Right ventricle myocardium inferior (tissue), 1 donor: ENCODE data around the gene ATG4C. TPM values are rescaled to one million over a fixed set of nuclear protein-coding genes. Genes with fewer than 3 reads are reported as not detected.
"Not testable (repeated sequence)": the region's sequence is repeated elsewhere in the genome, so short reads cannot be mapped to it uniquely, and the experiment has no call there.

ENCODE experiments used
- ATAC-seq: fragments of 200-7000 bp; cut with Tn5 transposase; one replicate; pipeline ENCODE4 v1.9.1; 2020; ENCODE audit warnings: mild to moderate bottlenecking, moderate library complexity
- DNase-seq: peaks from one replicate; pipeline ENCODE4 v3.0.0; 2021; ENCODE audit errors: missing footprints
- intact Hi-C: fragments of 100-400 bp; cut with DNase I; formaldehyde crosslinking; loops from one replicate; pipeline ENCODE4 v1.11.0; 2022
- total RNA-seq: library from RNA; stranded (reverse); fragmentation: NEBNext Ultra II Directional; extraction: Animal tissue kit (Norgen Biotek cat#: 25700); gene quantifications from one replicate; pipeline ENCODE4 v1.2.1, GENCODE V29; 2021
- donor health status: DM: no; HTN: yes; CAD: no; lungs with severe emphysema.

Gene ATG4C
- total RNA-seq, 1 donor from 2014 or later = 9.4 TPM

DNA sequence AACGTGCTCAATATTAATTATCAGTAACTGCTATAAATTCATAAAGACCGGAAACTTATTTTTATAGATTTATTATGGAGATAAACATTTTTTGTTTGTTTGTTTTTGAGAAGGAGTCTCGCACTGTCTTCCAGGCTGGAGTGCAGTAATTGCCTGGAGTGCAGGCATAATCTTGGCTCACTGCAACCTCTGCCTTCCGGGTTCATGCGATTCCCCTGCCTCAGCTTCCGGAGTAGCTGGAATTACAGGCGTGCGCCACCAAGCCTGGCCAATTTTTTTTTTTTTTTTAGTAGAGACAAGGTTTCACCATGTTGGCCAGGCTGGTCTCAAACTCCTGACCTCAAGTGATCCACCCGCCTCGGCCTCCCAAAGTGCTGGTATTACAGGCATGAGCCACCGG is 15.4 kb upstream of the ATG4C start:
- intact Hi-C loops, ATAC-seq: not testable (repeated sequence)

DNA sequence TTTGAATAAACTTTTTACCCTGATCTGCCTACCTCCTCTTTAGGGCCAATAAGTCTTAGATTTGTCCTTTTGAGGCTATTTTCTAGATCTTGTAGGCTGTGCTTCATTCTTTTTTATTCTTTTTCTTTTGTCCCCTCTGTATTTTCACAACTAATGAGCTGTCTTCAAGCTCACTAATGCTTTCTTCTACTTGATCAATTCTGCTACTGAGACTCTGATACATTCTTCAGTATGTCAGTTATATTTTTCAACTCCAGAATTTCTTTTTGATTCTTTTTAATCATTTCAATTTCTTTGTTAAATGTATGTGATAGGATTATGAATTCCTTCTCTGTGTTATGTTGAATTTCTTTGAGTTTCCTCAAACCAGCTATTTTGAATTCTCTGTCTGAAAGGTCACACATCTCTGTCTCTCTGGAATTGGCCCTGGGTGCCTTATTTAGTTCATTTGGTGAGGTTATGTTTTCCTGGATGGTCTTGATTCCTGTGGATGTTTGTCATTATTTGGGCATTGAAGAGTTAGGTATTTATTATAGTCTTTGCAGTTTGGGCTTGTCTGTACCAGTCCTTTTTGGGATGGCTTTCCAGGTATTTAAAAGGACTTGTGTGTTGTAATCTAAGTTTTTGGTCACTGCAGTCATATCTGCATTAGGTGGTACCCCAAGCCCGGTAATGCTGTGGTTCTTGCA is 11.2 kb upstream of the ATG4C start:
- ATAC-seq = no peak
- intact Hi-C loops = no loop called here
- DNase-seq = no peak

More for the DNA sequence above, 15.4 kb upstream of the ATG4C start:
- not testable (repeated sequence) for DNase-seq

DNA sequence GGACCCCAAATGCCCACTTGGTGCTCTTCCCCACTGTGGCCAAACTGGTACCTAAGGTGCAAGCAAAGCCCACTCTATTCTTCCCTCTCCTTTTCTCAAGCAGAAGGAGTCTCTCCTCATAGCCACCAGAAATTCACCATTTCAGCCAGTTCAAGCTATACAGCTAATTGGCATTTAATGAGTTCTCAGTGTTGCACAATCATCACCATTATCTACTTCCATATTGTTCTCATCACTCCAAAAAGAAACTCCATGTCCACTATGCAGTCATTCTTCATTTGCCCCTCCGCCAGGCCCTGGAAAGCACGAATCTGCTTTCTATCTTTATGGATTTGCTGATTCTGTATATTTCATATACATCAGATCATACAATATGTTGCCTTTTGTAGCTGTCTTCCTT is 9.9 kb upstream of the ATG4C start:
- DNase-seq (no peak), ATAC-seq (no peak)
- intact Hi-C loops = no loop called here

DNA sequence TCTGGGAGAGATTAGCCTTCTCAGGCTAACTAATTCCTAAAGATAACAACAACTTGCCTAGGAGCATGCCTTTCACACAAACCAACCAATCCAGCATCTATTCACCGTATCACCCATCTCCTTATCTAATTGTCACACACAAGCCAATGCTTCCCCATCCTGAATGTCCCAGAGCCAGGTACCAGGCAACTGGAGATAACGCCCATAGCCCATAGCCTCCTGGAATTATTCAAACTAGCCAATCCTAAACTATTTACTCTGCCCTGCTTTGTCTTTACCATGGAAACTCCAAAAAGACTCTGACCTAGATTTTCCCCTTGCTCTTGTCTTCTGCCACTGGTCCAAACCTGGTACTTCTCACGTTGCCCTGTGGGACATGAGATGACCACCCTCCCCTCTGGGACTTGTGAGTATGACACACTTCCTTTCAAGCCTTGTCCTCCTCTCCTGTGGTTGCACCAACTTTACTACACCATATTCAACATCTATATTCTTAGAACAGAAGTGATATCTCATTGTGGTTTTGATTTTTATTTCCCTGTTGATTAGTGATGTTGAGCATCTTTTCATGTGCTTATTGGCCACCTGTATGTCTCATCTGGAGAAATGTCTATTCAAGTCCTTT is 8.8 kb upstream of the ATG4C start:
- intact Hi-C loops = no loop called here
- no peak for ATAC-seq
- no peak for DNase-seq

DNA sequence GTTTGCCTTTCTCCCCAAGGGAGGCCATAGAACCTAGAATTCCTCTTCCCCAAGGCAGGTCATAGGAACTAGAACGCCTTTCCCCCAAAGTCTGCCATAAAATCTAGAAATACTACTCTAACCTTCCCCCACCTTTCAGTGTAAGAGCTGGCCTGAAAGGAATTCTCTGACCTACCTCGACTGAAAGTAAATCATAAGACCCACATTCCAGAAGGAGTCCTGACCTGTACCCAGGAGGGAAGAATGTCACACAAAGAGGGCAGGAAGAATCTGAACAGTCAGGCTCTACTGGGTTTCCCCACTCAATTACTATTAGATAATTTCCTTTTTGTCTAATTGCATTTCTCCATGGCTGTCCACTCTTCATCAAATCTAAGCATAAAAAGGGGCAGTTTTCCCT is 5.7 kb upstream of the ATG4C start:
- ATAC-seq (no peak), DNase-seq (no peak)
- intact Hi-C loops = no loop called here

DNA sequence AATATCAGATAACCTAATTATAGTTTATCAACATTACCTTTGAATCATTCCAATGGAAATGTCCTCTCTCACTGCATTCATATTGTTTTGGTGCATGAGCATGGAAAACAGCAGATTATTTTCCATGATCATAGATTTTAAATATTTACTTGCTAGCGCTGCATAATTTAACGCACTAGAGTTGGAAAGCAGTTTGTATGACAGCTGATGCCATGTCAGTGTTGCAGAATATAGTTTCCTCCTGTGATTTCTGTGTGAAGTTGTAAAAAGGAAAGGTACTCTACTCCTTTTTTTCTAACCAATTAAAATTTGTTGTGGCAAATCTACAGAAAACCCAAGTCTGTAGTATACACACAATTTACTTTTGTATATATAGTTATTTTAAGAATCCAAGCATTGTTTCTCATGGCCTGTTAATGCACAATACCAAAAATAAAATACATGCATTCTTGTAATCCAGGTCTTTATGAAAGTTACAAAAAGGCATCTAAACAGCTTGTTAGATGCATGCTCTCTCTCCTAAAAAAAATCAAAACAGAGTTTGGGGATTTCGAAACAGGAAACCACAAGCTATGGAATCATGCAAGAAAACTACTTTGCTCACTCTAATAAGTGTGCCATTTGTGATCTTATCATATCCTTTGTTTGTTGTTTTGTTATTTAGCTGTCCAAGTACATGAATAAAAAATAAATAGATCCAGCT is 1.9 kb upstream of the ATG4C start:
- DNase-seq = no peak
- no peak for ATAC-seq
- intact Hi-C loops = loop anchor here (2.0 kb wide), 1 partner anchor 345 kb away; the partner anchor contains the start of gene USP1

DNA sequence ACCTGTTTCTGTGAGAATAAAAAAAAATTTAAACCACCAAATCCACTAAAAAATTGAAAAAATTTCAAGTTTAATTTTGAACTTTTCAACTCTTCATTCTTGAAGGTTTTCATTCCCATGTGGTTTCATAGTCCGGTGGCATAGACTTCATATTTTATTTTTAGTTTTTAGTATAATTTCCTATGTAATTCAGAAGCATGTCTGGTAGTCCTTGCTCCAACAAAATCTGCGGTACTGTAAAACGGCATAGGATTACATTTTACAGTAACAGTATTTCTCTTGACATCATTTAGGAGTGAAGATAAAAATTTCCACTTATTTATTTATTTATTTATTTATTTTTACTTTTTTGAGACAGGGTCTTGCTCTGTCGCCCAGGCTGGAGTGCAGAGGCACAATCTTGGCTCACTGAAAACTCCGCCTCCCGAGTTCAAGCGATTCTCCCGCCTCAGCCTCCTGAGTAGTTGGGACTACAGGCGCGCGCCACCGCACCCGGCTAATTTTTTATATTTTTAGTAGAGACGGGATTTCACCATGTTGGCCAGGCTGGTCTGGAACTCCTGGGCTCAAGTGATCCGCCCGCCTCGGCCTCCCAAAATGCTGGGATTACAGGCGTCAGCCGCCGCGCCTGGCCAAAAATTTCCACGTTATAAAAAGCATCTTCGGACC is 1.3 kb upstream of the ATG4C start:
- DNase-seq = peak; percentile 57
- intact Hi-C loops = loop anchor here (2.0 kb wide), 1 partner anchor 346 kb away; the partner anchor contains the start of gene USP1
- ATAC-seq = not testable (repeated sequence)

DNA sequence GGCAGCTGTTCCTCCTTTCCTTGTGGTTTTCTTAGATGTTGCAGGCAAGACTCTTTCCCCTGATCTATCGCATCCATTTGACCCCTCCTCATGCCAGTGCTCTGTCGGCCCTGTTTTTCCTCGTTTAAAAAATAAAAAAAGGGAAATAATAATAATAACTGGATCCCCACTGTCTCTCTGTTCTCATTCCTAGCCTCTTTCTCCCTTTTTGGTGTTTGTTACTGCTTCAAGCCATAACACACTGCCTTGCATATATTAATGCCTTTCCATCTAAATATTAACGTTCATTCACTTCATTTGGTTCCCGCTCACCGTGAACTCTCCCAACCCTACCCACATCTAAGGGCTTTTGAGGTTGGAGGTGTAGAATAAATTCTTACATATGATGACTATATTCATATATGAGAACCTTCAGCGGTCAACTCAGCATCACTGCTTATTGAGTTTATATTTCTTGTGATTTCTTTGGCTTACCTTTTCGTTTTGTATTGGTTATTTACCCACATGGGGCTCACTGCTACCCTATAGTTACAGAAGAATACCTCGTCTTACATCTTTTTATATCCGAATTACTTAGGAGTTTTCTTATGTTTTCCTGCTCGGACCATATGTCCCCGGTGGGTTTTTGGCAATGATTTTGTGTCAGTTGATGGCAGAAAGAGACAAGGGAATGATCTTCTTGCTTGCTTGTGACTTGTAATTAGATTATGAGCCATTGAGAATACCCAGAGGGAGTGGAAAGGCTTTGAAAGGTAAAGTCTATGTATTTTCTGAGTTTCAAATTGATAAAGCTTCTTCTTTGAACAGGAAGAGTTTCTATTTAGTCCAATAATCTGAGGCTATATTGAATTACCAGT is 805 bp downstream of the ATG4C start:
- intact Hi-C loops = no loop called here
- ATAC-seq (peak; percentile 14), DNase-seq (no peak)

DNA sequence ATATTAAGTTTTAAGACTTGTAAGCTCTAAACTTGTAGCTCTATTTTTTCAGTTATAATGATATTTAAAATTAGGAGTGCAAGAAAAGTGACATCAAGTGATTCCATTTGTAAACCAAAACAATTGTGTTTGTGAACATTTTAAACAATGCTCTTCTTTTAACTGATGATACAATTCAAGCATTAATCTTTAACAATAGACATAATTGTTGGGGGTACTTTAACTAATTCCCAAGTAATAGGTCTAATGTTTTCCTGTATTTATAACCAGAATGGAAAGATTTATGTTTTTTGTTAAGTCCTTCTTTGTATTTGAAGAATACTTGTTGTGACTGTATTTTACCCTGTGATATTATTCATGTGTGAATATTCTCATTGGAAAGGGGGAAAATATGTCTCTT is 6.8 kb downstream of the ATG4C start:
- intact Hi-C loops = no loop called here
- ATAC-seq (no peak), DNase-seq (no peak)

DNA sequence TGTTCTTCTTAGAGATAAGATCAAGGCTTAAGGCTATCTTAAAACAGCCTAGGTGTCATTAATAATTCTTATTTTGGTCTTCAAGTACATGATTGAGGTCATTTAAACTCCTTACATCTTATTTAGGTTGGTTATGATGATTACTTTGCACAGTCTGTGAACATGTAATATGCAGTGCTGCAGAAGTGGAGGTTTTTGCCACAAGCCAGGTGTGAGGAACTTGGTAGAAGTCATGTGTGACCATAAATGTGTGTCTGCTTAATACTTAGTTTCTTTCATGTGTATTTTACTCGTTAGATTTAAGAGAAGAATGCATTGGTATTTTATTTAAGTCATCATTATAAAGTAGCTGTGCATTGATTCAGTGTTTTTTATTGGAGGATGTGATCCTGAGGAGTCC is 10.1 kb downstream of the ATG4C start:
- ATAC-seq = no peak
- intact Hi-C loops = no loop called here
- no peak for DNase-seq

DNA sequence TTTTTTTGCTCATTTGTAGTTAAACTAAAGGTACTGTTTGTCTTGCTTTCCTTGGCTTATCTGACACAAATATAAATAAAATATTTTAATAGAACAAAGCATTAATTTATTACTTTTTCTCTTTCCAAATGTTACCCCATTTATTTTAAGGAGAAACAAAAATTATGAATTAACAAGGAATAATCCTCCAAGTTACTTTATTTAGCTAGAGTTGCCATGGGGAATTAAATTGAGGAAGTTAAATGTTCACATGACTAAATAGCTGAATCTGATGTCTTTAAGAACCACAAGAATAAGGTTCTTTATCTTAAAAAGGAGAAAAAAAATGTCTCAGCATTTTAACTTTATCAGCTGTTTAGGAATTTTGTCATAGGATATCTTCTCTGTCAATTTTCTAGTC is 12.3 kb downstream of the ATG4C start:
- intact Hi-C loops = no loop called here
- ATAC-seq = no peak
- no peak for DNase-seq

DNA sequence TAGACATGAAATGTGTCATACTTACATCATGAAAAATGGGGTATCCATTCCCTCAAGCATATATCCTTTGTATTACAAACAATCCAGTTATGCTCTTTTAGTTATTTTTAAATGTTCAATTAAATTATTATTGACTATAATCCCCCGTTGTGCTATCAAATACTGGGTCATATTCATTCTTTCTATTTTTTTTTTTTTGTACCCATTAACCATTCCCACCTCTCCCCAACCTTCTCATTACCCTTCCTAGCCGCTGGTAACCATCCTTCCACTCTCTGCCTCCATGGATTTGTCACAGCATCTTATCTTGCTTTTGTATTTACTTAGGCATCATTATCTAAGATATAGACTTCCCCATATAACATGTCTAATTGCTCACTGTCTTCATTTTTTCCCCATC is 15.8 kb downstream of the ATG4C start:
- DNase-seq = no peak
- intact Hi-C loops = no loop called here
- ATAC-seq = no peak

DNA sequence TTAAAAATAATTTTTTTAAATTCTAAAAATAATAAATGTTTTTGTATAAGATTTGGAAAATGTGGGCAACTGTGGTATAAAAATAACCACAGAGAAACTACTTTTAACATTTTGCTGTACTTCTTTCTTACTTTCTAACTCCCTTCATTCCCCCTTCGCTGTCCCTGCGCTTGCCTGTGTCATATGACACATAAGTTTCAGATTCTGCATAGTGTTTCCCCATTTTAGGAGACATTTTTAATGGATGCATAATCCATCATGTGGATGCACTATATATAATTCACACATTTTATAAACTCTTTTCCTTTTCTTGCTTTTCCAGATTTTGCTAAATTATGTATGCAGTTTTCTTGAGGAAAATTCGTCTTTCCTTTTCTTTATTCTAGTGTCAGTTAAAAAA is 16.3 kb downstream of the ATG4C start:
- no peak for DNase-seq
- intact Hi-C loops = no loop called here
- ATAC-seq = no peak

DNA sequence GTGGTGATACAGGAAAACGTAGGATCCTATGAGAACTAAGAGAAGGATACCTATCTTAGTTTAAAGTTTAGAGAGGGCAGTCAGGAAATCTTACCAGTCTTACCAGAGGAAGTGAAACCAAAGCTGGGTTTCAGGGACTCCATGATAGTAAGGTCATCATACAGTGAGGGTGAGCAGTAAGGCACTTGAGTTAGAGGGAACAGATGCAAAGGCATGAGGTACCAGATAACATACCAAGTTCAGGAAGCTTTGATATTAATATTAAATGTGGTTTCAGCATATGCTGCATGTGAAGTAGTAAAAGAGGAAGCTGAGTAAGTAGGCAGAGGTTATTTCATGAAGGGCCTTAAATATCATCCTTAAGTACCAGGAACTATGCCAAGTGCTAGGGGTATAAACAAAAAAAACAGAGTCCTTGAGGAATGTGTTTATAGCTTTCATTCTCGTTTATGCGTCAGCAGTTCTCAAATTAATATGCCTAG is 16.9 kb downstream of the ATG4C start:
- intact Hi-C loops = no loop called here
- ATAC-seq (peak; percentile 59), DNase-seq (no peak)

DNA sequence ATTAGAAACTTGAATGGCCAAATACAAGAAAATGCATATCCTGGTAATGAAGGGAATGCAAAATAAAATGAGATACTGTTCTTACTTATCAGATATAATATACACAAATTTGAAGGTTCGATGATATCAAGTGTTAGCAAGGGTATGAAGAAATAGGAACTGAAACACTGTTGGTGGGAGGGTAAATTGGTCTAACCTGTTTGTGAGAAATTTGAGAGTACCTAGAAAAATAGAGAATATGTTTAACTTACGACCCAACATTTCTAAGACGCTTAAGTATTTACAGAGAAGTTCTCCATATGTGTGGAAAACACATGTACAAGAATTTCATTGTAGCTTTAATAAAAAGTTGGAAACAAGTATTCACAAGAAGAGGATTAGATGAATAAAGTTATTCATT is 25.9 kb downstream of the ATG4C start:
- intact Hi-C loops = no loop called here
- DNase-seq = no peak
- ATAC-seq = no peak

DNA sequence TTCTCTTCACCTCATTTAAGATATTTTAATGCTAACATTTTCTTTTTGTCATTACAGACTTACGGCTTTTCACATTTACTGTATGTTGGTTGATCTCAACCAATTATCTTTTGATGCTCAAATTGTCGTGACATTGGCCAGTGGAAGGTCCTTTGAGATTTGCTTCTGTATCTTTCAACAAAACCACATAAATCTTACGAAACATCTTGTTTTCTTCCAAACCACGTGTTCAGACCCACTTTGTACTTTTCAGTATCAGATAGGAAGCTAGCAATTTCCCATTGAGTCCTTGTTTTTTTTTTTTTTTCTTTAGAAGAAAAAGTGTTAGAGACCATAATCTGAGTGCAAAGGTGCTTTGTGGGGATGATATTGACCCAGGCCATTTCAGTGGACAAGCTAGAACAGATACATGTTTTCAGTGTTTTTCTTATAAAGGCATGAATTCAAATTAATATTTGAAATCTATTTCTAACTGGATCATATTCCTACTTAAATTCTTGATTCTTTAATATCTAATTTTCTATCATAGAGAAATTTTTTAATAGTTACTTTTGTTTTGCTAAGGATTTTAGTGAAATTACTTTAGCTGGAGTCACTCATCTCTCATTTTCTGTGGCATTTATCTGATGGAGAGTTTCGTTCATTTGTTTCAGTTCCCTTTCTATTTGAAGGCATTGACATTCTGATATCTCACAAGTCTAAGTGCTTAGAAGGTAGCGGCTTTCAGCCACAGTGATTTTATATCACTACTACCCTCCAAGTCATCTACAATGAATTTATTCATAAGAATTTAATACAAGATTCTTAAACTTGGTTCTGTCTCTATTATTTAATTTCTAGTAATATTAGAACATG is 26.7 kb downstream of the ATG4C start:
- DNase-seq (no peak), ATAC-seq (no peak)
- intact Hi-C loops = no loop called here

DNA sequence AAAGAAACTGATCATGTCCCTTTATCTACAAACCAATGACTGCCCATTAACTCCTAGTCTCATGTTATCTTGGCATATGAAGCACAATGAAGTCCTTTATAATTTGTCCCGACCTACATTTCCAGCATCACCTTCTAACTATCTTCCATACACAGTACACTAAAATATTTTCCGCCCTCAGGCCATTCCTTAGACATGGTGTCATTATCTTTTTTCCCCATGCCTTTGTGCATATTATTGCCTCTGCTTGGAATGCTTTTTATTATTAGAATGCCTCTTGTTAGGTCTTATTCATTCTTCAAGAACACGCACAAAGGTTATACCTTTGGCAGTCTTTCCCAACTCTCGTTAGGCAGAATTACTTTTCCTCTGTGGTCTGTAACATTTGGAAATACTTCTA is 39.6 kb downstream of the ATG4C start:
- DNase-seq = no peak
- no peak for ATAC-seq
- intact Hi-C loops = no loop called here

DNA sequence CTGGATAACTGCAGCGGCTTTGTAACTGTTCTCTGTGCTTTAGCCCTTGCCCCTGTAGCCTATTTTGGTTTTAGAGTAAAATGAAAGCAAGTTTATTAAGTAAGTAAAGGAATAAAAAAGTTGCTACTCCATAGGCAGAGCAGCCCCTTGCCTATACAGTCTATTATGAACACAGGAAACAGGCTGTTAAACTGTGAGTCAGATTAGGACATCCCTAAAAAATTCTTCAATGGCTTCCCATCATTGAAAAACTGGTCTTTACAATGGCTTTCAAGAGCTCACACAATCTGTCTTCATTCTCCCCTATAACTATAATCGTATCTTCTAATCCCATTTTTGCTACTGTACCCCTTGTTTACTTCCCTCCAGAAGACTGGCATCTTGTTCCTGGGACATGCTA is 43.0 kb downstream of the ATG4C start:
- intact Hi-C loops = no loop called here
- no peak for ATAC-seq

More for the DNA sequence above, 43.0 kb downstream of the ATG4C start:
- DNase-seq = no peak
